Hematopoietic multipotent progenitor cell treated with erythropoietin and hydrocortisone succinate and interleukin-3 and kit ligand, for 4 days (in vitro differentiated cells): ENCODE measurements around the gene DHH.
A peak's percentile ranks its signal among the peaks of the same experiment; 100 is the strongest.

Experiments
- DNase-seq: peaks from one replicate; pipeline ENCODE4 v3.0.0-alpha.2; 2015

DHH gene

DNA sequence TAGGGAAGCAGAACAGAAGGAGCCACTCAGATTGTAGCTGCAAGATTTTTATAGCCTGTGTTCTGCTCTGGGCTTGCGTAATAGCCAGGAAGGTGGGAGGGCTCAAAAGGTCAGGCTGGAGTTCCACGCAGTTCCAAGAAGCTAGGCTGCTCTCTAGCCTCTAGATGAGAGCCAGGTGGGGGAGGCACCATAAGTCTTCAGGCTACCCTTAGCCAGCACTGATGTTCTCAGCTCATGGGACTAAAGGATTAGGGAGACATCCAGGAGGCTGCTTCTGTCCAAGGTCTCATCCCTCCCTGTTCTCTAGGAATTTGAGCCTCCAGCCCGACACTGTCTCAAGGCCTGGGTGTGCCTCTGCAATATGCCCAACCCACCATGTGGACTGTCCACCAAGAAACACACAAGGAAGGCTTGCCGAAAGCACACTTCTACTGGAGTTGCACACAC, 14.4 kb upstream of the DHH start:
- peak; percentile 59 for DNase-seq

DNA sequence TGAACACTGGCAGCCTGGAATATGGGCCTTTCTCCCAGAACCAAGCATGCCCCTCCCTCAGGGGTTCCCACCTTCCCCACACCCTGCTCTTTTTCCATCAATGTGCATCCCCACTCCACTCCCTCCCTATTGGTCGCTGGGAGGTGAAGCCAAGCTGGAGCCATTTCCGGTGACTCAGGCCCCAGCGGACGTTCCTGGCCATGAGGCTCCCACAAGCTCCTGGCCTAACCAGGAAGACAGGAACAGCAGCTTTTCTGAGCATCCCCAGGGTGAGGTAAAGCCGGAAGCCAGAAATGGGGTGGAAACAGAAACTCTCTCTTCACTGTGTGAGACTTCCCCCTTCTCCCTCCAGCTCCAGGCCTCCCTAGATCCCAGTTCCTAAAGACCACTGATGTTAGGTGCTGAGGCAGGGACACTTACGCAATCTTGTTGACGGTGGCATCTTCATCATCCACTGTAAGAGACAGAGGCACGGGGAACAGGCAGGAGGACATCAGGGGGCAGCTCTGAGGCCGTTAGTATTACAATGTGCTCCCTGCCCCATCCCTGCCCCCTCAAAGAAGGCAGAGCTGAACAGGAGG, 11.0 kb upstream of the DHH start:
- DNase-seq, result no peak

DNA sequence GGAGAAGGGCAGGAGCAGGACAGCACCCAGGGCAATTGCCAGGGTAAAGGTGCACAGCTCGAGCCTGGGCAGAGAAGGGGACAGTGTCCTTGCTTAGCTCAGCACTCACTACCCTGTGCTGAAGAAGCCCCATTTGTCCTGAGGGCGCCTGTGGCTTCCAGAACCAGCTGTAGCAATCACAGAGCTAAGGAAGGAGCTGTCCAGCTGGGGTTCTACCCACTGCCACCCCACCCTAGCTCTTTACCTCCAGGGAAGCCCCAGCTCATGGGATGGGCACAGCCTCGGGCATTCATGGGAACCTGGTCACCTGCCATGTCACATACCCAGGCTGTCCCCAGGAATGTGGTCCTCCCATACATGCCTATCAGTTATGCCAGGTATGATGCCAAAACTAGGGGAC, 10.2 kb upstream of the DHH start:
- no peak for DNase-seq

DNA sequence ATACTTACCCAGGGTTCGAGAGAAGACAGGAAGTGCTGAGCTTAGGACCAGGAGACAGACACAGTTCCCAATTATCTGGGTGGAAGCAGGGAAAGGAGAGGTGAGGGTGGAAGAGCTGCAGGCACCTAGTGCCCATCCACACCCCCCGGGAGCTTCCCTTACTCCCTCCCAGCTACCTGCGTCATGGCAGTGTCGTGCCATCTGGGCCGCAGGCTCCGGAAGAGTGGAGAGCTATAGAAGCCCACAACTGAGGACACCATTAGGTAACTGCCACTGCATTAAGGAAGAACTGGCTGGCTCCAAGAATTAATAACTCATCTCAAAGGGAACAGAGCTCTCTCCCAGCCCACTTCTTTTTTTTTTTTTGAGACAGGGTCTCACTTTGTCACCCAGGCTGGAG, 5.8 kb upstream of the DHH start:
- no peak for DNase-seq

DNA sequence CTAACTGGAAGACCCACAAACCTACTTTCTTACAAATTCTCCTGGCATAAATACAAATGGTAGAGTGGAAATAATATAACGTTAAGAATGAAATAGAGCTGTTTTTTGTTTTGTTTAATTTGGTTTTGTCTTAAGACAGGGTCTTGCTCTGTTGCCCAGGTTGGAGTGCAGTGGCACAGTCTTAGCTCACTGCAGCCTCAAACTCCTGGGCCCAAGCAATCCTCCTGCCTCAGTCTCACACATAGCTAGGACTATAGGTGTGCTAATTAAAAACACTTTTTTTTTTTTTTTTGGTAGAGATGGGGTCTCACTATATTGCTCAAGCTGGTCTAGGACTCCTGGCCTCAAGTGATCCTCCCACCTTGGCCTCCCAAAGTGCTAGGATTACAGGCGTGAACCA, 4.1 kb upstream of the DHH start:
- DNase-seq, result no peak

DNA sequence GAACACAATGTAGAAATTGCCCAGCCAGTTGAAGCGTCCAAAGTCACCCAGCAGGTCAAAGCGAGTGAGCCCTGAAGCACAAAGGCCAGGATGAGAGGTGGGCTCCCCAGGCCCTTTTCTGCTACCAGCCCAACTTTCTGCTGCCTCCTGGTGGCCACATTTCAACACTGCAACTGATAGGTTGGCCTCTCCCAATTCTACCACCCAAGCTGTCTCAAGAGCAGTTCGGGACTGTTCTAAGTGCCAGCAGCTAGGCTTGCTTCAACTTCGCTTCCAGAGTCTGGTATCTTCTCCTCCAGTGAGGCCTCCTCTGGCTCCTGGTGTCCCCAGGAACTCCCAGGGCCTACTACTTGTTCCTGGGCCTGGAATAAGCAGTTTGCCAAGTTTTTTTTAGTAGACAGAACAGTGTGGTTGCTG, 3.4 kb upstream of the DHH start:
- DNase-seq, result peak; percentile 78

DNA sequence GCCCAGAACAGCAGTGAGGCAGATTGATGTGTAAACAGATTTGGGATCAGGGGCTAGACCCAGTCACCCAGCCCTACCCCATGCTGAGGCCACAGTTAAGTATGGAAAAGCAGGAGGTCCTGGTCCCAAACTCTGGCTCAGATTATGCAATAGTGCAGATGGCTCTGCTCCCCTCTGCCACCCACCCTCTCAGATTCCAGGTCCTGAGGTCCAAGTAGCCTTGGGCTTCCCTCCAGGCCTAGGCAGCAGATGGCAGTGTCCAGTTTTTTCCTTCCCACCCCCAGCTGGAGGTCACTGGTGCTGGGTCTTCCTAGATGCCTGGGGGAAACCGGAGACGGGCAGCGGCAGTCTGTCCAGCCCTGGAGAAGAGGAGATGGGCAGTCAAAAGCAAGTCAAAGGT, 2.8 kb upstream of the DHH start:
- no peak for DNase-seq

DNA sequence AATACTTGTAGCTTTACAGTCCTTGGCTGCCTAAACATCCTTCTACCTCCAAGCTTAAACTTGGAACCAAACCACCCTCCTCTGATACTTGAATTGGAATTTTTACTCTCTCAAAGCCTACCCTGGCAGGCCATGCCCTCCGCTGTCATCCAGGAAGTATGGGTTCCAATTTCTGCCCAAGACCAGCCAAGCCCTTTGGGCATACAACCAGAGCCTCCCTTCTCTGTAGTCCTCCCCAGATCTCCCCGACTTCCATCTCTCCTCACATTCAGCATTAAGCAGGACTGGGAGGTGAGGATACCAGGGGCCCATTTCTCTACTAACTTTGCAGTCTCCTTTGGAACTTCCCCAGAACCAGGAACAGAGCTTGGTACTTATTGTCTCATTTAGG, 369 bp upstream of the DHH start:
- no peak for DNase-seq

DNA sequence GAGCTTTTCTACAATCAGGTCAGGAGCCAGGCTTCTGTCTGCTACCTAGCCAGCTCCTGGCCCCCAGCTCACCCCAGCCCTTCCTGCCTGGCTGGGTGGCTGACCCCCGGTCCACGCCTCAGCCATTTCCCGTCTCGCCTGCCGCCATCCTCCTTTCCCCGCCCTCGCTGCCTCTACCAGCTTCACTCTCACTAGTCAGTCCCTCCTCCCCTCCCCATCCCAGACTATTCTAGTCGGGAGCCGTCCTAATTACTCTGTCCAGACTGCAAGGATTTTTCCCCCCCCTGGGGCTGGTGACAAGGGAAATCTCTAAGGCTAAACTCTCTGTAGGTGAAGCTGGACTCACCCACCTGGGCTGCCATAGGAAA, 825 bp downstream of the DHH start:
- DNase-seq, result no peak

DNA sequence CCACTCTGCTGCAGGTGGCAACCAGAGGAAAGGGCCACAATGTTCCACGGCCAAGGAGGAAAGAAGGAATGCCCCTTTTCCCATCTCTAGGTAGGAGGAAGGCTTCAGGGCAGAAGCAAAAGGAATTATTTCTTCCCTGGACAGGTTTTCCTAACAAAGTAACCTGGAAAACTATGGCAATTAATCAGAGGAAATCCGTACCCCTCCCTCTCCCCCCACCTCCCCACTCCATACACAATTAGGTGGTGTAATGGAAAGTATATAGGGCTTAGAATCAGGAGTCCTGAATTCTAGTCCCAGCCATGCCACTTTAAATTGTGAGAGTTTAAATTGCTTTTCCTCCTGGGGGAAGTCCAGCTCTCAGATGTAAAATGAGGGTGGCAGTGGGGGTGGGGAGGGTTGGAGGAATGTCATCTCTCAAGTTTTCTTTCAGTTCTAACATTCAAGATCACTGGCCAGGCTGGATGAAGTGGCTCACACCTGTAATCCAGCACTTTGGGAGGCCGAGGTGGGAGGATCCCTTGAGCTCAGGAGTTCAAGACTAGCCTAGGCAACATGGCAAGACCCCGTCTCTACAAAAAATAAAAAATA, 1.7 kb downstream of the DHH start:
- DNase-seq, result no peak

DNA sequence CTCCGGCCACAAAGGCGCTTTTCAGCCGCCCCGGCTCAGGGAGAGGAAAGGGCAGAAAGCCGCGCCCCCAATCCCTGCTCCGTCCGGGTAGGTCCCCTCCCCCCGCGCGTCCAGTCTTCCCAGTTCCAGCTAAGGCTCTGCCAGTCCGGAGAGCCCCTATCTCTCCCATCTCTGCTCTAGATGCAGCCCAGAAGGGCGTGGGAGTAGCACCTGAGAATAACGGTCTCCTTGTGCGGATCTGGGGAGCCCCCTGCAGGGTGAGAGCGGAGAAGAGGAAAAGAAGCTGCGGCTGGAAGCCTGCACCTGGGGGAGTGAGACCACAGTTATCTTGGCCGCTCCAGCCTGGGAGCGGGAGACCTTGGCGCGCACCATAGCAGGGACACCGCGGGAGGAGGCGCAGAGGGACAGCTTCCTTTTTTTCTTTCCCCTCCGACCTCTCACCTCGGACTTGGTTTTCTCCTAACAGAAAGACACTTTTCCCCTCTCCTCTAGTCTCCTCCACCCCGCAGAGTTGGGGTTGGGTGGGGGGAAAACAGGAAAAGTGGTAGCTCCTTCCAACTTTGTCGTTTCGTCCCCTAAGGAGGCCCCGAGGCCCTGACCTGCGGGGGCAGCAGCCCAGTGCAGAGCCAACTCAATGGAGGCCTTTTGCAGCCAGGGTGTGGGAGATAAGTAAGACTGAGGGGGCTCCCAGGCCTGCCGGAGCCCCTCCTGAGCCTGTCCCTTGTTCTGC, 2.4 kb downstream of the DHH start:
- DNase-seq, result peak; percentile 64

DNA sequence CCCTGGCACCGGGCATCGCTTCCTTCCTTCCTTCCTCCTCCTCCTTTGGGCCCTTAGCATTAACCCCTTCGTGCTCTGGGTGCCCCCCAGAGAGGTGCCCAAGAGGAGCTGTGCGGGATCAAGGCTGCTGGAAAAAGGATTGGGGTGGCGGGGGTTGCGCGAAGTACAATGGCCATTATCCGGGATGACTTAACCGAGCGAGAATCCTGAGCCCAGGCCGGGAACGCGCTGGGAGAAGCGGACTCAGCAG, 2.8 kb downstream of the DHH start:
- no peak for DNase-seq

DNA sequence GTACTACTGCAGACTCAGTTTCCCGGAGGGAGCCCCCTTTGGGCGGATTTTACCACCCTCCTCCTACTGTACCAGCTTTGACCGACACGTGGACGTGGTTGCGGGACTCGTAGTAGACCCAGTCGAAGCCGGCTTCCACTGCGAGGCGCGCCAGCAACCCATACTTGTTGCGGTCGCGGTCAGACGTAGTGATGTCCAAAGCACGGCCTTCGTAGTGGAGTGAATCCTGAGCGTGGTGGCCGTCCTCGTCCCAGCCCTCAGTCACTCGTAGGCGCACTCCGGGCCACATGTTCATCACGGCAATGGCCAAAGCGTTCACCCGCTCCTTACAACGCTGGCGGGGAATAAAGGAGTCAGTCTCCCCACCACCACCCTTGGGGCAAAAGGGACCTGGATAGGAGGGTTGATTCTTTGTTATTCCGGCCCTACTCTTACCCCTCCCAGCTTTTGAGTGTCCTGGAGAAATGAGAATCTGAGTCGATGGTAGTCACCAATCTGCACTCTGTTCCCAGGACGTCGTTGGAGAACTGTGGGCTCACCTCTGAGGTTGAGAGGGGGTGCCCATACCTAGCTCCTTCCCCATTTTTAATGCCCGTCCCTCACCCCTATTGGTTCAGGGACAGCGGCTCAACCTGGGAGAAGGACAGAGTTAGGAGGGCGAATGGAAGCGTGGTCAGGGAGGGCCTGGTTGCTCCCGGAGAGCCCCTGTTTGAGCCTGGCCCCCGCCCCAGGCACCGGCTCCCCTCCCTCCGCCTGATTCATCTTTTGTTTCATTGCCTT, 3.4 kb downstream of the DHH start:
- DNase-seq, result no peak

DNA sequence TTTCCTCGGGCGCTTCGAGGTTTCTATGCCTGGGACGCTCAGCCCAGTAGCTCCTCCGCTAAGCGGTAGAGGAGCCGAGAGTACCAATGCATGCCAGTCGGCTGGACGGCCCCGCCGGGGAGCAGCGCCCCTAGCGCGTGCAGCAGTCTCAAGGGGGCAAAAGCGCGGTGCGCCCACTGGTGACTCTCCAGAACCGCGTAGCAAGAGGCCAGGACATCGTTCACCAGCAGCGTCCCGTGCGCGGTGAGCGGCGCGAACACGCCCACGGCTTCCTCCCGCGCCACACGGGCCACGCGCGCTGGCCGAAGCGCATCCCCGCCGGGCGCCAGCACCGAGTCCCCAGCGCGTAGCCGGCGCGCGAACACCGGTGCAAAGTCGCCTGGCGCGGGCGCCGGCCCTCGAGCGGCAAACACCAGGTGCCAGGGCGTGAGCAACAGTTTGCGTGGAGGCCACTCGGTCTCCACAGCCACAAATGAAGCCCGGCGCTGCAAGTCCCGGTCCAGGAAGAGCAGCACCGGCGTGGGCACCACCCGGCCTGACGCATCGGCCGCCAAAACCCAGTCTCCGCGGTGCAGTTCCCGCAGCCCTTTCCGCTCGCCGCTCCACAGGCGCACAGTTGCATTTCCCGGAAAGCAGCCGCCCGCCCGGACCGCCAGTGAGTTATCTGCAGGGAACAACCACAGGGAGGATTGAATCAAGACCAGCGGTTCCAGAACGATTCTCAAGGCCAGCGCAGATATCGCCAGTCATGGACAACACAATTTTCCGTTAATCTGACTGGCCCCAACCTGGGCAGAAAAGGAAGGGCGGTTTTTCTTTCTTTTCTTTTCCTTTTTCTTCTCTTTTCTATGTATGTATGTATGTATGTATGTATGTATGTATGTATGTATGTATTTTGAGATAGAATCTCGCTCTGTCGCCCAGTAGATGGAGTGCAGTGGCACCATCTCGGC, 4.5 kb downstream of the DHH start:
- DNase-seq, result peak; percentile 85

DNA sequence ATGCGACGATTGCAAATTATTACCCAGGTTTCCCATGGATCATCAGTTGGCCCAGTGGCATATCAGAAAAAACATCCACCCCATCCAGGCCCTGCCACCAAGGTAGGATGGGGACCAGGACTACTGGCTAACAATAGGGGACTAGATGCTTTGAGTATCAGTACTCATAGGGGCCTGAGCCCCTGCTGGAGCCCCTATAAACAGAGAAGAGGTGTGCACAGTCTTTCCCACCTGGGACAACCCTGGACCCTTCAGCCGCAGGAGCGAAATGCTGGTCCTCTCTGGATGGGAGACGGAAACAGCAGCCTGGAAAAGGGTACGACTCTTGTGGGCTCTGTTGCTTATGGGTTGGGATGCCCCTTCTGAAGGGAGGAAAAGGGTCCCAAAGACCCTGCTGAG, 5.7 kb downstream of the DHH start:
- DNase-seq, result no peak

DNA sequence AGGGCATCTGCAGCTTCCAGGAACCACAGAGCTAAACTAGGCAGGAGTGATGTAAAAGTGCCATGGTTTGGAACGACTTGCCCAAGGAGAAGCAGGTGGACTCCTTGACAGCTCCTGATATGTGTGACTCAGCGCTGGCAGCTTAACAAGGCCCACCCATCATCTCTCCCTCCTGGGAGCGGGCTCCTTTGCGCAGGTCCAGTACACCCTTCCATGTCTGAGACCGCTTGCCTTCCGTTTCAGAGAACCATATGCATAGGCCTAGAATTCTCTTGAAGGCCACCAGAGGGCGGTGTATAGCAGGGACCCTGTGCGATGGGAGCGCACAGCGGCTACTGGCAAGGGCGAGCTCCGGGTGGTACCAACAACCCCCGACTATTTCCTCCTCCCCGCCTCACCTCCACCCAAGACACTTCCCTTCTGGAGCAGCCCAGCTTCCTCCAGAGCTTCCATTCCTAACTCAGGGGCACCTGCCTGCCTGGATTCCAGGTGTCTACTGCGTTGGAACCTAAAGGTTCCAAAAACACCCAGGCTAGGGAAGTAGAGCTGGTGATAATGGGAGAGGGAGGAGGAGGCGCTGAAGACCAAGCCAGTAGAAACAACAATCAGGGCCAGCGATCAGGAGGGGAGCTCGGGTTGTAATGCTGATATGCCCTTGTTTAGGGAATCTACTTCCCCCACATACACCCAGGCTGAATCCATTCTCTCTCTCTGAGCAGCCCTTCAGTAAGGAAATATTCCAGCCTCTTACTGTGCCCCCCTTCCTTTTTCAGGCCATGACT, 6.3 kb downstream of the DHH start:
- DNase-seq, result peak; percentile 95

DNA sequence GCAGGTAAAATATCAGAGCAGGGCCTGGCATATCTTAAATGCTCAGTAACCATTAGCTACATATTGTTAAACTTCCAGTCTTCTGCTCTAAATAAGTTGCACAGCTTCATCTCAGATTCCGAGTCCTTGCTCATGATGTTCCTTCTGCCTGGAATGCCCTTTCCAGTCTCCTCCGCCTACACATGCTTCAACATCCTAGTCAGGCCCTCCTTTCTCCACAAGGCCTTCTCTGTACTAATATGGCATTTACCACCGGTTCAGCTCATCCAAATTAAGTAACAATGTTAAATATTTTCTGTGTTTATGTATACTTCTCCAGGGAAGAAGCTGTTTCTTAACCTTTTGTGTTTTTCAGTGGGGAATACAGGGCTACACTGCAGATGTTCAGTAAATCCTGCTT, 8.5 kb downstream of the DHH start:
- no peak for DNase-seq

DNA sequence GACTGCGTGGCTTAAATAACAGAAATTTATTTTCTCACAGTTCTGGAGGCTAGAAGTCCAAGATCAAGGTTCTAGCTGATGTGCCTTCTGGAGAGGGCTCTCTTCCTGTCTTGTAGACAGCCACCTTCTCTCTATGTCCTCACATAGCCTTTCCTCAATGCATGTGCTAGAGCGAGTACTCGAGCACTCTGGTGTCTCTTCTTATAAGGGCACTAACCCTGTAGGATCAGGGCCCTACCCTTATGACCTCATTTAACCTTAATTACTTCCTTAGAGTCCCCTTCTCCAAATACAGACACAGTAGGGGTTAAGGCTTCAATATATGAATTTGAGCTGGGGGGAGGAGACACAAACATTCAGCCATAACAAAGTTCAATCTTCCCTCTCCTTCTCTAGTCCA, 10.2 kb downstream of the DHH start:
- DNase-seq, result no peak

DNA sequence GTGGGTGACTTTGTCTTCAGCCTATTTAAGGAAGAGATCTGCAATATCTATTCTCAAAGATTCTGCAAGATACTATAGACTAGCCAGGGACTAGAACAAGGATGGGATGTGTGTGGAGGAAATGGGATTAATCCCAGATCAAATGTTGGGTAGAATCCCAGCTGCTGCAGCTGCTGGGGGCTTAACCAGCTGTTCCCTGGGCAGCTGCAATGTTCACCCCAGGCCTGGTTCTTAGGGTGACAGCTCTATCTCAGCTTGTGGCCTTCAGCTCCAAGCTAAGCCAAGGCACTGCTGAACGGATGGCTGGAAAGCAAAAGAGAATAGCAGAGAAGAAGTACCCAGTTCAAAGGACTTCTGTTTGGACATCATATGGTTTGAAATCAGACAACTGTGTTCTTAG, 14.8 kb downstream of the DHH start:
- no peak for DNase-seq

DNA sequence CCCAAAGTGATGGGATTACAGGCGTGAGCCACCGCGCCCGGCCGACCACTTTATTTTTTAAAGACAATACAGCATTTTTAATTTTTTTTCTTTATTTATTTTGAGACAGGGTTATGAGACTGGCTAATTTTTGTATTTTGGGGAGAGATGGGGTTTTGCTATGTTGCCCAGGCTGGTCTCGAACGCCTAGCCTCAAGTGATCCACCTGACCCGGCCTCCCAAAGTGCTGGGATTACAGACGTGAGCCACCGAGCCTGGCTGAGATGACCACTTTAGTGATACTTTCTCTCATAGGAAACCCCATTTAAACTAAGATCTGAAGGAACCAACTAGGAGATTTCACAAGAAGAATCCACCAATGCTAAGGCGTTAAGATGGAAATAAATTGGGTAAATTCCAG, 23.6 kb downstream of the DHH start:
- DNase-seq, result no peak

DNA sequence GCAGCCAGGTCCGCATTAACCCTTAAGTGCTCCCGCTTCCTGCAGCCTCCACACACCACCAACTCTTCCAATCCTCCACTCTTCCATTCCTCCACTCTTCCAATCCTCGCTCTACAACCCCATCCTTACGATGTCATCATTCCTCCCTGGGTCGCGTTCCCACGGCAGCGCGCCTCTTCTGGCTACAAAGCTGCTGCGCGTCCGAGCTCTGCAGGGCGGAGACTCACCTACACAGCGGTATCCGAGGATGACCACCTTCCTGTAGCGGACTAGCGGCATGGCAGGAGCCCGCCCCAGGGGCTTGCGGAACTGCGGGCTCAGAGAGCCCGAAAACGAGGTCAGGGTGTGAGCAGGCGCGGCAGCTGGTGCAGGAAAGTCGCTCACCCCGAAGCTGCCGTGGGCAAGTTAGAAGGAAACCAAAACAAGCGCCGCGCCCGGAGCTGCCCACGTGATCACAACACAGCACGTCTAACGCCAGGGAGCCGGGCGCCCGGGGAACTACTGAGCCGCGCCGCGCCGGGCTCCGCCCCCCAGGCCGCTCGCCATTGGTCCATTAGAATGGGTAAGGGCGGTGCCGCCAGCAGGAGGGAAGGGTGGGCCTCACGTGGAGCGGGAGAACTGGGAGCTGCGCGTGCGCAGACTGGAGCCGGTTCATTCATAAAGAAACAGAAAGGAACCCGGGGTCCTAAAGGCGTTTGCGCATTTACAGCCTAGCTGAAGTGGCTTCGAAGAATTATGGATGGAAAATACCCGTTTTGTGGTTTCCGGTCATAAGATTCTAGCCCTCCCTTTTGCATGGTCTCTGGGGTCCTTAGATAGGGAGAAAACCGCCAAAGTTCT, 24.9 kb downstream of the DHH start, which contains the start of gene RHEBL1:
RHEBL1 (minus strand) TSS at position 473 of the 840 bp plus-strand sequence; CDS start at position 279, 194 bp downstream.
- DNase-seq, result peak; percentile 99
